Effector memory CD4-positive, alpha-beta T cell (primary cell): ENCODE measurements around the gene CSMD2.

Source experiments
- DNase-seq, 3 donors: peaks; one replicate each; pipeline ENCODE4 v3.0.0-alpha.2; 2020
- H3K27ac ChIP-seq: 2 replicates; pipeline ENCODE4 v1.7.0; 2013; ENCODE audit warnings: mild to moderate bottlenecking, low read length, moderate library complexity; ENCODE audit not compliant: insufficient read depth, poor library complexity, severe bottlenecking
- H3K27me3 ChIP-seq: replicated peaks from 2 replicates; pipeline ENCODE4 v1.7.0; 2013; ENCODE audit warnings: mild to moderate bottlenecking, low read length; ENCODE audit not compliant: insufficient read depth, control insufficient read depth, poor library complexity, severe bottlenecking
- H3K36me3 ChIP-seq: 2 replicates; pipeline ENCODE4 v1.7.0; 2013; ENCODE audit warnings: mild to moderate bottlenecking, low read length, moderate library complexity; ENCODE audit not compliant: control insufficient read depth, insufficient read depth
- H3K4me1 ChIP-seq: 2 replicates; pipeline ENCODE4 v1.7.0; 2013; ENCODE audit warnings: low read length, mild to moderate bottlenecking; ENCODE audit not compliant: control insufficient read depth, insufficient read depth, poor library complexity, severe bottlenecking
- H3K4me3 ChIP-seq: 2 replicates; pipeline ENCODE4 v1.7.0; 2013; ENCODE audit warnings: low read length, low read depth, mild to moderate bottlenecking; ENCODE audit not compliant: insufficient read depth, poor library complexity, severe bottlenecking
- H3K9me3 ChIP-seq: 2 replicates; pipeline ENCODE4 v1.7.0; 2013; ENCODE audit warnings: mild to moderate bottlenecking, low read length, moderate library complexity; ENCODE audit not compliant: control insufficient read depth

The CSMD2 gene

DNA sequence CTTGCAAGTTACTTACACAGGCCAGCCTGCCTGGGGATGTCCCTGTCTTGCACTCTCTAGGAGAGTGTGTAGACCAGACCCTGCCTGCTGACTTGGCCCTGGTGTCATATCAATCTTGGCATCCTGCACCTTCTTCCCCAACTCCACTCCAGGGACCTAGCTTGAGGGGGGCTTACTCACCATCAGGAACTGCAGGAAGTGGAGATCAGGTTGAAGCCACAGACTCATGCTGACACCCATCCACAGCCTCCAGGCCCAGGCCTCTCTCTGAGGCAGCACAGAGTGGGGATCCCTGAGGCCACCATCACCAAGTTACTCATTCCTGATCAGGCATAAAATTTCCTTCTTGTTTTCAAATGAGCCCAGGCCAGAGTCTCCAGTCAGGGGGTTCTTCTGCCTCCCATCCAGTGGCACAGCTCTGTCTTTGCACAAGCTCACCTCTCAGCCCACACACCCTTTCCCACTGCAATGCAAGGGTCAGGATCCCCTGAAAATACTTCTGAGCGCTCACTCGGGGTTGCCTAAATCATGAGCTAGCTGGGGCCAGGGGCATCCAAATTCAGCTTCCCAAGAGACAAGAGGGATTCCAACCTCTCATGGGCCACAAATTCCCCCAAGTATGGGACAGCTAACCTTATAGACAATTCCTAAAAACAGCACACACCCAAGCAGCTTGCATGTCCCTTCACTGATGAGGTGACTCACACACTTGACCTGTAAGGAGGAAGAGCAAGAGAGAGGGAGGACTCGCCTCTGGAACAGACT lies 33.5 kb downstream of the CSMD2 start:
- no peaks in the 10 kb centered on the region for H3K9me3 ChIP-seq
- no peak overlapping the region for H3K27ac ChIP-seq
- no peak for DNase-seq
- no peak overlapping the region for H3K4me3 ChIP-seq
- H3K4me1 ChIP-seq = no peaks in the 10 kb centered on the region
- H3K36me3 ChIP-seq = no peaks in the 10 kb centered on the region
- H3K27me3 ChIP-seq = no peaks in the 10 kb centered on the region

- Histone ChIP-seq H3K4me3 (no peak overlapping the region), H3K27ac (no peak overlapping the region), H3K4me1 (no peaks in the 10 kb centered on the region), H3K27me3 (no peaks in the 10 kb centered on the region), H3K36me3 (no peaks in the 10 kb centered on the region), H3K9me3 (no peaks in the 10 kb centered on the region)
- DNase-seq = no peak
Measured at GRCh38 chr1:34130306-34130705, 34.7 kb downstream of the CSMD2 start.

GRCh38 chr1:34129630-34130029 lies 35.4 kb downstream of the CSMD2 start:
- H3K9me3 ChIP-seq = no peaks in the 10 kb centered on the region
- H3K4me3 ChIP-seq = no peak overlapping the region
- DNase-seq = no peak
- no peaks in the 10 kb centered on the region for H3K27me3 ChIP-seq
- no peak overlapping the region for H3K27ac ChIP-seq
- H3K4me1 ChIP-seq = no peaks in the 10 kb centered on the region
- H3K36me3 ChIP-seq = no peaks in the 10 kb centered on the region

DNA sequence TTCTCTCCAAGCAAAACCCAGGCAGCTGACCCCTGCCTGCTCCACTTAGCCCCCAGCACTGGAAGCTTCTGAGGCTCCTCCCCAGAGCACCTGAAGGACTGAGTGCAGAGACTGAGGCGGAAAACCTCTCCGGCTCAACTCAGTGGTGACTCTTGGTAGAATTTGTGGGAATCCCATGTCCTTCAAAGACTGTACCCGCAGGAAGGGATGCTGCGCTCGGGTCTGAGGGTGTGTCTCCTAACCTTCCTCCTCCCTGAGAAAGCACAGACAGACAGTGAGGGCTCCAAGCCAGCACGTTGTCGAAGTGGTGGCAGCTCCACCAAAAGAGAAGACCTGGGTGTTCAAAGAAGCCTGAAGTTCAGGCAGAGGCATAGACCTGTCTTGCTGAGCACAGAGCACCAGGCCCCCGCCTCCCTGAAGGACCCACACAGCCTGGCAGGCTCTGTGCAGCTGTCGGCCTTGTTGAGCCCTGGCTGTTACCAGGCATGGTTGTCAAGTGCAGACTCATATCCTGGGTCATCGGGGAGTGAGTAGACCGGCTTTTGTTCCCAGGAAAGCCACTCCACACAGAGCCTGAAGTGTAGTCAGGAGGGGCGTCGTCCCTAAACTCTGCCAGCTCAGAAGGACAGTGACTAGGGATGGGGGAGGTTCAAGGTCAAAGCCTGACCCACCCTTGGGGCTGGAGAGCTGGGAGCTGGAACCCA lies 36.7 kb downstream of the CSMD2 start:
- no peaks in the 10 kb centered on the region for H3K27me3 ChIP-seq
- DNase-seq = no peak

DNA sequence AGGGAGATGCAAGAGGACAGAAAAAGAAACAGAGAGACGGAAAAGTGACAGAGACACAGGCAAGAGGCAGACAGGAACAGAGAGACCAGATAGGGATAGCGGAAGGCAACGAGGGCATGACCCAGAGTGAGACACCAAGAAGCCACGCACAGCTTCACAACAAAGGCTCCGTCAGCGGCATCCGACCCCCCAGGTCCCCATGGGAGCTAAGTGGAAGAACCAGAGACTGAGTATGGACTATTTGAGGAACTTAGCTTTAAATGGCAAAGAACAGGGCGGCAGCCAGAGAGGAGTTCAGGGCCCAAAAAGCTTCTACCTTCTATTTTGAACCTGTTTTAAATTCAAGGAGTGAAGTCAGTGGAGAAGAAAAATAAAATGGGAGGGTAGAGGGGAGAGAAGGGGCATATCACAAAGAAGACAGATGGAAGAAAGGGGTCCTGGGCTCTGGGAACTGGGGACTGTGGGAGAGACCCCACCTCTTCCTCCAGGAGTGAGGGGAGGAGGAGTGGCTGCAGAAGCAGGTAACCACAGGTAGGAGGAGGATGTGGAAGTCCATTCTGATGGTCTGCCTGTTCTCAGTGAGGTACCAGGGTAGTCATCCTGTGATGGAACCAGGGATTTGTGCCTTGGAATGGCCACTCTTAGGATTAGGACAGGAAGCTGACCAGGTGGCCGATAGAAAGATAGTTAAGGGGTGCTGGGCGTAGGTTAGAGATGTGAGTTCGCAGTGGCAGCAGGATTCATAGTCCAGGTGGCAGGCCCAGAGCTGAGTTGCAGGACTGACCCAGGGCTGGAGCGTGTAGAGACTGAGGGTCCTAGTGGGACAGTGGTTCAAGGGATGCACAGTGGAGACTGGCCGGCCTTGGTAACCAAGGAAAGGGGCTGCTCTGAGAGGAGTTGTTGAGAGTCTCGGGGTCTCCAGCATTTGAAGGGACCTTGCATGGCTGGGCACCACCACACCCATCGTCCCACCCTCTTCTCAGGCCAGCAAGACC lies 37.7 kb downstream of the CSMD2 start:
- H3K36me3 ChIP-seq = no peaks in the 10 kb centered on the region

More for the DNA sequence above, 36.7 kb downstream of the CSMD2 start:
- H3K27ac ChIP-seq = no peak overlapping the region
- no peaks in the 10 kb centered on the region for H3K4me1 ChIP-seq
- no peaks in the 10 kb centered on the region for H3K9me3 ChIP-seq
- H3K4me3 ChIP-seq = no peak overlapping the region
- no peaks in the 10 kb centered on the region for H3K36me3 ChIP-seq

GRCh38 chr1:34126486-34126885 lies 38.5 kb downstream of the CSMD2 start:
- H3K27me3 ChIP-seq = no peaks in the 10 kb centered on the region
- no peaks in the 10 kb centered on the region for H3K4me1 ChIP-seq
- no peaks in the 10 kb centered on the region for H3K9me3 ChIP-seq
- no peak overlapping the region for H3K27ac ChIP-seq
- no peaks in the 10 kb centered on the region for H3K36me3 ChIP-seq
- DNase-seq = no peak
- H3K4me3 ChIP-seq = no peak overlapping the region

More for the DNA sequence above, 37.7 kb downstream of the CSMD2 start:
- Histone ChIP-seq H3K4me1 (no peaks in the 10 kb centered on the region), H3K9me3 (no peaks in the 10 kb centered on the region), H3K4me3 (no peak overlapping the region), H3K27ac (no peak overlapping the region), H3K27me3 (no peaks in the 10 kb centered on the region)
- DNase-seq = no peak

DNA sequence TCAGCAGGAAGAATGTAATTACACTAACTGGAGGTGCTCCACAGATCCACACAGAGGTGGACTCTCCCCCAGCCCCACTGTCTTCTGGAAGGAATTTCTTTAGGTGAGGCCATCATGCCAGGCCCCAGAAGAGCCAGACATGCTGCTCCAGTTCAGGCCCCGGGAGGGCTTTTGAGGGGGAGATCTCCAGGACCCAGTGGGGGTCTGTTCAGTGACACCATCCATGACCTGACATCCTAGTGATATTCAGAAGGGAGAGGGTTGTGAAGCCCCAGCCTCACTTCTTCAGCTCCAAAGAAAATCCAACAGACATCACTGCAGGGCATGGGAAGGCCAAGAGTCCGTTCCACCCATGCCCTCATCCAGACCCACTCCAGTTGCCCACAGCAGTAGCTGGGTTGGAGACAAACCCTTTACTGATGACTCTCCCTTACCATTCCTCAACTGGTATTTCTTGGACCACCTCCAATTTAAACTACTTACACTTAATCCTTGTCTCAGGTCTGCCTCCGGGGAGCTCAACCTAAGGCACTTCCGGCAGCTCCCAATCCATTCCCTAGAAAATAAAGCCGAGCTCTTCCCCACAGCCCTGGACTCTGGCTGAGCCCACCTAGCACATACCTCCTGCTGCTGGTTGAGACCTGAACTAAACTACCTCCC lies 39.2 kb downstream of the CSMD2 start:
- Histone ChIP-seq H3K27ac (no peak overlapping the region), H3K36me3 (no peaks in the 10 kb centered on the region), H3K9me3 (no peaks in the 10 kb centered on the region), H3K4me3 (no peak overlapping the region), H3K4me1 (no peaks in the 10 kb centered on the region), H3K27me3 (no peaks in the 10 kb centered on the region)
- DNase-seq = no peak

GRCh38 chr1:34122080-34122932 lies 42.7 kb downstream of the CSMD2 start:
- Histone ChIP-seq H3K27ac (no peak overlapping the region), H3K36me3 (no peaks in the 10 kb centered on the region), H3K4me3 (no peak overlapping the region), H3K27me3 (no peaks in the 10 kb centered on the region), H3K4me1 (no peaks in the 10 kb centered on the region), H3K9me3 (no peaks in the 10 kb centered on the region)
- no peak for DNase-seq

GRCh38 chr1:34115233-34115632 lies 49.8 kb downstream of the CSMD2 start:
- Histone ChIP-seq H3K9me3 (no peaks in the 10 kb centered on the region), H3K27me3 (no peaks in the 10 kb centered on the region), H3K4me3 (no peak overlapping the region), H3K4me1 (no peaks in the 10 kb centered on the region), H3K27ac (no peak overlapping the region), H3K36me3 (no peaks in the 10 kb centered on the region)
- DNase-seq = no peak
